Left lung (tissue), 10 donors: Measurements from ENCODE around the gene CHCHD6. TPM values are rescaled to one million over a fixed set of nuclear protein-coding genes. Genes with fewer than 3 reads are reported as not detected.

ENCODE experiments used
- ATAC-seq: fragments of 200-7000 bp; cut with Tn5 transposase; one replicate; pipeline ENCODE4 v1.9.1; 2020; ENCODE audit warnings: moderate library complexity
- DNase-seq, 4 donors: peaks; one replicate each; pipeline ENCODE4 v3.0.0-alpha.2; 2013 to 2020
- H3K27ac ChIP-seq, 2 donors: fragments of 200-600 bp; sonication (generic) in 1 of 2; one replicate each; pipeline versions ENCODE4 v1.5.0 to v1.8.0; 2020 to 2021
- H3K27me3 ChIP-seq, 2 donors: fragments of 200-600 bp; sonication (generic) in 1 of 2; one replicate each; pipeline versions ENCODE4 v1.5.0 to v1.8.0; 2020 to 2021
- H3K36me3 ChIP-seq, 2 donors: fragments of 200-600 bp; sonication (generic) in 1 of 2; one replicate each; pipeline versions ENCODE4 v1.5.0 to v1.8.0; 2020 to 2021
- H3K4me1 ChIP-seq, 2 donors: fragments of 200-600 bp; one replicate each; pipeline ENCODE4 v1.8.0; 2021
- H3K4me3 ChIP-seq, 2 donors: fragments of 200-600 bp; sonication (generic) in 1 of 2; one replicate each; pipeline versions ENCODE4 v1.5.0 to v1.8.0; 2020 to 2021; ENCODE audit warnings: mild to moderate bottlenecking in 1 of 2
- H3K9me3 ChIP-seq, 2 donors: fragments of 200-600 bp; sonication (generic) in 1 of 2; one replicate each; pipeline versions ENCODE4 v1.5.0 to v1.8.0; 2020 to 2021
- CTCF ChIP-seq, 2 donors: fragments of 200-600 bp; sonication (generic) in 1 of 2; IDR thresholded peaks; one replicate each; pipeline versions ENCODE4 v1.5.0 to v1.8.0; 2021; ENCODE audit warnings: antibody characterized with exemption in 2 of 2
- intact Hi-C, 2 donors: fragments of 100-400 bp; cut with DNase I; formaldehyde crosslinking; loops; one replicate each; pipeline versions ENCODE4 v1.11.2 to v1.14.2; 2022
- polyA plus RNA-seq, 6 donors: library from polyadenylated mRNA; unstranded; fragments of 120-200 nt; gene quantifications; one replicate each; pipeline ENCODE4 v1.2.1, GENCODE V29; 2013; ENCODE audit not compliant: insufficient read length in 6 of 6
- total RNA-seq, 2 donors: library from RNA; stranded (reverse); fragmentation: NEBNext Ultra II Directional; extraction: Animal tissue kit (Norgen Biotek cat#: 25700); gene quantifications; one replicate each; pipeline ENCODE4 v1.2.1, GENCODE V29; 2021
- donor health status: DM: no; HTN: yes; CAD: no.
- donor health status: DM: no; HTN: no; CAD: no.

CHCHD6 gene
- total and polyA plus RNA-seq, 8 donors, result 11.8 to 21.1 (median 18.4) TPM

- ATAC-seq, result no peak
- no peak overlapping the region for H3K4me3 ChIP-seq
- no peaks in the 10 kb centered on the region for H3K36me3 ChIP-seq
- no peaks in the 10 kb centered on the region for H3K9me3 ChIP-seq
- TF ChIP-seq CTCF (IDR thresholded peaks at IDR 0.05), result no peak
- DNase-seq, result no peak
- peaks cover 4 to 13% of the 10 kb centered on the region in 2 donors for H3K4me1 ChIP-seq
- intact Hi-C loops, result no loop called here
- H3K27ac ChIP-seq, result no peak overlapping the region
- H3K27me3 ChIP-seq, result peaks cover 0 to 52% of the 10 kb centered on the region in 2 donors
Observed at GRCh38 chr3:126656371-126657134, 47.5 kb upstream of the CHCHD6 start.

GRCh38 chr3:126657901-126658300, 46.1 kb upstream of the CHCHD6 start:
- peaks cover 4 to 13% of the 10 kb centered on the region in 2 donors for H3K4me1 ChIP-seq
- ATAC-seq, result no peak
- H3K27ac ChIP-seq, result no peak overlapping the region
- no peak for TF ChIP-seq CTCF (IDR thresholded peaks at IDR 0.05)
- no peaks in the 10 kb centered on the region for H3K9me3 ChIP-seq
- intact Hi-C loops, result no loop called here
- H3K27me3 ChIP-seq, result peaks cover 0 to 65% of the 10 kb centered on the region in 2 donors
- no peak overlapping the region for H3K4me3 ChIP-seq
- no peak for DNase-seq
- no peaks in the 10 kb centered on the region for H3K36me3 ChIP-seq

- Histone ChIP-seq H3K4me3 (no peak overlapping the region), H3K9me3 (no peaks in the 10 kb centered on the region), H3K27ac (no peak overlapping the region), H3K36me3 (no peaks in the 10 kb centered on the region), H3K4me1 (peaks cover 4 to 8% of the 10 kb centered on the region in 2 donors), H3K27me3 (peaks cover 0 to 68% of the 10 kb centered on the region in 2 donors)
- intact Hi-C loops, result no loop called here
- no peak for TF ChIP-seq CTCF (IDR thresholded peaks at IDR 0.05)
- ATAC-seq (no peak), DNase-seq (no peak)
Observed at GRCh38 chr3:126658584-126658983, 45.5 kb upstream of the CHCHD6 start.

- DNase-seq, result no peak
- Histone ChIP-seq H3K9me3 (no peaks in the 10 kb centered on the region), H3K27me3 (peaks cover 0 to 53% of the 10 kb centered on the region in 2 donors), H3K4me3 (no peak overlapping the region), H3K36me3 (no peaks in the 10 kb centered on the region), H3K4me1 (peaks cover 0 to under 1% of the 10 kb centered on the region in 2 donors), H3K27ac (no peak overlapping the region)
- TF ChIP-seq CTCF (IDR thresholded peaks at IDR 0.05), result no peak
- intact Hi-C loops, result no loop called here
- no peak for ATAC-seq
Observed at GRCh38 chr3:126659915-126660886, 43.8 kb upstream of the CHCHD6 start.
